HG03432 (cell line): ENCODE results near the gene MRPL43.
"Not testable (repeated sequence)": the region's sequence is repeated elsewhere in the genome, so short reads cannot be mapped to it uniquely, and the experiment has no call there.

Source experiments
- ATAC-seq: cut with Tn5 transposase; IDR thresholded peaks from one replicate; pipeline ENCODE4 v1.9.1; 2021; ENCODE audit warnings: mild to moderate bottlenecking, moderate library complexity; ENCODE audit not compliant: unreplicated experiment

Gene MRPL43

DNA sequence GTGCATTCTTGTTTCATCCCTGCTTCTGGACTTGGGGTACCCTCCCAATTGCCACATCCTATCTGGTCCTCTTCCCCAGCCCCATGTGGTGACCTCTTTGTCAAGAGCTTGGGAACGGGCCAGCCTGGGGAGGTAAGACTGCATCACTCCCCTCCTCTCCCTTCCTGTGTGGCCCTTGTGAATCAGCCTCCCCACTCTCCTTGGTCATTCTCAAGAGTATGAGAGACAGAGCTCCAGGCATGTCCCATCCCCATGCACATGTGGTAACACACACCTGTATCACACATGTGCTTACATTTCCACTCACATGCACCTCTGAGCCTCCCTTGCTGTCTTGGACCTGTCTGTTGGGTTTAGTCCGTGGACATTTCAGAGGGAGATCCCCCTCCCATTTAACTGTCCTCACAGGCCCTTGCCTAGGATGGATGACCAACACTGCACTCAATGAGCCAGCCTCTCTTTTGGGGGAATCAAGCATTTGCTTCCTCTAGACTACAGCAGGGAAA, 2.6 kb downstream of the MRPL43 start:
- no peak for ATAC-seq

DNA sequence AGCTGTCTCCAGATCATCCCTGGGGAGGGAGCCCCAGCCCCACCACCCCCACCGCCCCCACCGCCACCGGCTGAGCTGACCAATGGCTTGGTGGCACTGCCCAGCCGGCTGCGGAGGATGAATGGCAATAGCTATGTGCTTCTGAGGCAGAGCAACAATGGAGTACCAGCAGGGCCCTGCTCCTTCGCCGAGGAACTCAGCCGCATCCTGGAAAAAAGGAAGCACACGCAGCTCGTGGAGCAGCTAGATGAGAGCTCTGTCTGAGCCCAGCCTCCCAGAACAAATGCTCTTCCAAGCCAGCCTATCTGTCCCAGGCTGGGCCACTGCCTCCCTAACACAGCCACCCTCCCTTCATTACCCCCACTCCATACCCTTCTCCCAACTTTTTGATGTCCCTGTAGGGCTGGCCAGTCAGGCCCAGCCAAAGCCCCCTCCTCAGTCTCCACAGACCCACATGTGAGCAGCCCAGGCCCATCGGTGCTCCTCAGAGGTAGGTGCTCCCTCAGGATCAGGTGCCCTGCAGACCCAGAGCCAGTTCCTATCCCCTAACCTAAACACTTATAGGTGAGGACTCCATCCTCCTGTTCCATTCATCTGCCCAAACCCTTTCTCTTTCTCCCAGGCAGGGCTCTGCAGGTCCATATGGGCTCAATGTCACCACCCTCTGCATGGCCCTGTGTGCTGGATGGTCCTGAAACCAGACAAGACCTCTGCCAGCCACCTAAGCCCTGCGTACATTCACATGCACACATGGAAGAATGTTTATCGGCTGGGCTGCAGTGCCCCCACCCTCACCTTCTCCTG, 3.2 kb downstream of the MRPL43 start:
- no peak for ATAC-seq

DNA sequence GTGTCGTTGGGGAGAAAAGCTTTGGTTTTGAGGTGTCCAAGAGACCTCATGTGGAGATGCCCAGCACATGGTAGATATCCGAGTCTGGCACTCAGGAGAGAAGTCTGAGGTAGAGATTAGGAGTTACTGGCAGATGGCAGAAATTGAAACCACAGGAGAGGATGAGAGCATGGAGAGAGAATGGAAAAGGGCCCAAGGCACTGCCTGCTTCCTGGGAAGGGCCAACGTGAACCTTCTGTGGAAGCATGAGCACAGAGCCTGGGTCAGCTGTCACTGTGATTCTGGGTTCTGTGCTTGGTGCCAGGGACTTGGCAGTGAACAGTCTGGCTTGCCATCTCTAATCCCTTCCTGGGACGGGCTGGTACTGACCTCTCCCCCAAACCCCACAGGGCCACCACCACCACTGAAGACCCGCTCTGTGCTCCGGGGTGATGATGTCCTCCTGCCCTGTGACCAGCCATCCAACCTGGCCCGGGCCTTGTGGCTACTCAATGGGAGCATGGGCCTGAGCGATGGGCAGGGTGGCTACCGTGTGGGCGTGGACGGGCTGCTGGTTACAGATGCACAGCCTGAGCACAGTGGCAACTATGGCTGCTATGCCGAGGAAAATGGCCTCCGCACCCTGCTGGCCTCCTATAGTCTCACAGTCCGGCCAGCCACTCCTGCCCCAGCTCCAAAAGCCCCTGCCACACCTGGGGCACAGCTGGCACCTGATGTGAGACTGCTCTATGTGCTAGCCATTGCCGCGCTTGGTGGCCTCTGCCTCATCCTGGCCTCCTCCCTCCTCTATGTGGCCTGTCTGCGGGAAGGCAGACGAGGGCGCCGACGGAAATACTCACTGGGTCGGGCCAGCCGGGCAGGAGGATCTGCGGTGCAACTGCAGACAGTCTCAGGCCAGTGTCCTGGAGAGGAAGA, 4.1 kb downstream of the MRPL43 start:
- no peak for ATAC-seq

DNA sequence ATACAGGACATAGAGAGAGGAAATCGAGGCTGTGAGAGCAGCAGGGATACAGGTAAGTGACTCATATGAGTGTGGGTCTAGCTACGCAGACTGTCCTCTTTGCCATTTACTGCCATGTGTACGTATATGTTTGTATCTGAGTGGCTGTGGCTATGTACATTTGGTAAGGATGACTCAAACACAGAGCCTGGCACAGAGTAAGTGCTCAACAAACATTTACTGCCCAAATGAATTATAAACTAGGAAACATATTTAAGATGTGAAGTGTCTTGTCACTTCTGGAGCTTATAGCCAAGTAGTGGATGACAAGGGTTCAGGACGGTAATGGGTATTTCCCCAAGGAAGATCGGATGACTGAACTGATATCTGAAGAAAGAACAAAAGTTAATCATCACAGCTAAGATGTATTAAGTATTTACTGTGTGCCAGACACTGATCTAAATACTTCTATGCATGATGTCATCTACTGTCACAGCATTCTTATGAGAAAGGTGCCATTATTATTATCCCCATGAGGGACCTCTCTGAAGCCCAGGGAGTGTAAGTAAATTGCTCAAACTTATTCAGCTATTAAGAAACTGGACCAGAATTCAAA, 6.0 kb downstream of the MRPL43 start:
- no peak for ATAC-seq

DNA sequence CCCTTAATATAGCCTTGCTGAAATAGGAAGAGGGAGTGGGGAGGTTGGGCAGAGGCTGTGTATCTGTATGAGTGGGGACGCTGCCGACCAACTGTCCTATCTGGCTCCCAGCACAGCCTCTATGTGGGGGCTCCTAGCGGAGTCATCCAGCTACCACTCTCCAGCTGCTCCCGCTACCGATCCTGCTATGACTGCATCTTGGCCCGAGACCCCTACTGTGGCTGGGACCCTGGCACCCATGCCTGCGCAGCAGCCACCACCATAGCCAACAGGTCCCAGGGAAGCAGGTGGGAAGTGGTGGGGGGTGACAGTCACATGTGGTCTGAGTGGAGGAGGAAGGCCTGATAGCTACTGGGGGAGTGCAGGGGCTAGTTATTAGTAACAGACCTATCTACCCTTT, 6.6 kb downstream of the MRPL43 start:
- ATAC-seq, result no peak

DNA sequence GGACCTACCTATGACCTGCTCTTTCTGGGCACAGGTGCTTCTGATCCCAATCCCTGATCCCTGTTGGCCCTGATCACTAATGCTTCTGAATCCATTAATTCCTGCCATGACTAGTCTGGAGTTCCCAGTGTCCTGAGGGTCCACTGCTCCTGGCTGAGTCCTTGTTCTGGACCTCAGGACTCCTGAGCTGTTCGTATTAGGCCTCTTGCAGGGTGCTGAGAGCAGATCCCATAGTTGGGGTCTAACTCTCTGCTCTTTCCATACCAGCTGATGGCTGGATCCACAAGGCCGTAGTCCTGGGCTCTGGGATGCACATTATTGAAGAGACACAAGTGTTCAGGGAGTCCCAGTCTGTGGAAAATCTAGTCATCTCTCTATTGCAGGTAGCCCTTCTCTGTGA, 7.0 kb downstream of the MRPL43 start:
- ATAC-seq, result no peak

DNA sequence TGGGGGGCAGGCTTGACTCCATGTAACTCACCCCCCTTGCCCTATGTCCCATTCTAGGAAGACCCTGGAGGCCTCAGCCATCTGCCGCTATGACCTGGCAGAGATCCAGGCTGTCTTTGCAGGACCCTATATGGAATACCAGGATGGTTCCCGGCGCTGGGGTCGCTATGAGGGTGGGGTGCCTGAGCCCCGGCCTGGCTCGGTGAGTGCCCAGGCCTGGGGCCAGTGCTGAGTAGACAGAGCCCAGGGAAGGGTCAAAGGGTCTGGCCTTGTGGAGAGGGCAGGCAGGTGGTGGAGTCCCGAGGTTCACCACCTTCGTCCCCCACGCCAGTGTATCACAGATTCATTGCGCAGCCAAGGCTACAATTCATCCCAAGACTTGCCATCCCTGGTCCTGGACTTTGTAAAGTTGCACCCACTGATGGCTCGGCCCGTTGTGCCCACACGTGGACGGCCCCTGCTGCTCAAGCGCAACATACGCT, 7.5 kb downstream of the MRPL43 start:
- no peak for ATAC-seq

DNA sequence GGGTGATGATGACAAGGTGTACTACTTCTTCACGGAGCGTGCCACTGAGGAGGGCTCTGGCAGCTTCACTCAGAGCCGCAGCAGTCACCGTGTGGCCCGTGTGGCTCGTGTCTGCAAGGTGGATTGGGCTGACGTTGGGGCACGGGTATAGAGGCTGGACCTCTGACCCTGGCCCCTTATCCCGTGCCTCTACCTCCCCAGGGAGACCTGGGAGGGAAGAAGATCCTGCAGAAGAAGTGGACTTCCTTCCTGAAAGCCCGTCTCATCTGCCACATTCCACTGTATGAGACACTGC, 8.4 kb downstream of the MRPL43 start:
- ATAC-seq, result no peak

DNA sequence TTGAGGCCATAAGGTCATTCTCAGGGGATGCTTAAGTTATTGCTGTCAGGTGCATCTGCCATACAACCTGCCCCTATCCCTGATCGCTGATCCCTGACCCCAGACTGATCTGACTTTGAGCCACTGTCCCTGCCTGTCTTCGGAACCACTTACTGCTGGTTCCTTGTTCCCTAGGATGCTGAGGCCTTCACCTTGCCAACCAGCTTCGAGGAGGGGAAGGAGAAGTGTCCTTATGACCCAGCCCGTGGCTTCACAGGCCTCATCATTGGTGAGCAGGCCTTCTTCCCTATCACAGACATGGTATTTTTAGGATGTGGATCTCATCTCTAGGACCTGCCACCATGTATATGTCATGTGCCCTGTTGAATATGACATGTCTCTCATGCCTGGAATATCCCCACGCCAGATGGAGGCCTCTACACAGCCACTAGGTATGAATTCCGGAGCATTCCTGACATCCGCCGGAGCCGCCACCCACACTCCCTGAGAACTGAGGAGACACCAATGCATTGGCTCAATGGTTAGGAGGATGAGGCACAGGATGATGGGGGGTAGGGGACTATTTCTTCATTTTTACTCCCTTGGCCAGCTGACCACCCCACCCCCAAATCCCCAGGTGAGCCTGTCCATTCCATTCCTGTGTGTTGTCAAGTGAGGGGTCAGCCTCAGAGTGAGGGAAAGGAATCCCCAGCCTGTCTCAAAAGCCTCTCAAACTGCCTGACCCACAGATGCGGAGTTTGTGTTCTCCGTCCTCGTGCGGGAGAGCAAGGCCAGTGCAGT, 9.0 kb downstream of the MRPL43 start:
- ATAC-seq, result no peak

DNA sequence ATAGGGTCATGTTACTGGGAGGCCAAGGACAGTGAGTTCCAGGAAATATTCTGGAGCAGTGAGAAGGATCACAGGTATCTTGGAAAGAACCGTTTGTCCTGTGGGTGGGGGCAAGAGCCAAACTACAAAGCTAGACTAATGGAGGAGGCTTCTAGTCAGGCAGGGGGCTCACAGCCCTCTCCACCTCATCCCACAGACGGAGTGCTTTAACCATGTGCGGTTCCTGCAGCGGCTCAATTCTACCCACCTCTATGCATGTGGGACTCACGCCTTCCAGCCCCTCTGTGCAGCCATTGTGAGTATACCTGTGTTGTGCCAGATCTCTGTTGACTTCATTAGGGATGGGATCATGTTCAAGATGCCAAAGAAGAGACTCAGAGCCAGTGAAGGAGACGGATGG, 9.9 kb downstream of the MRPL43 start:
- no peak for ATAC-seq

DNA sequence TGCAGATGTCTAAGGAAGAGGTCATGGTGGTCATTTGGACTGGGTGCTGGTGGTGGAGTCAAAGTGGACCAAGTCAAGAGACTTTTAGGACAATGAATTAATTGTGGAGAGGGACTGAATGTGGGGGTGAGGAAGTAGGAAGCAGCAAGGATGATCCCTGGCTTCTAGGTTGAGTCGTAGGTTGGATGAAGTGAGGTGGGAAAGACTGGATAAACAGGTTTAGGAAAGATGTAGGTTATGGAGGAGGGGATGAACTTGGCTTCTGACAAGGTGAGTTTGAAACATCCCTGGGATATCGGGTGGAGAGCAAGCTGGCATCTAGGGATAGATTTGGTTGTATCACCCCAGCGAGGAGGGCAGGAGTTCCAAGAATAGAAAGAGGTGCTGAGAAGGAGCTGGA, 10.4 kb downstream of the MRPL43 start:
- ATAC-seq, result no peak

DNA sequence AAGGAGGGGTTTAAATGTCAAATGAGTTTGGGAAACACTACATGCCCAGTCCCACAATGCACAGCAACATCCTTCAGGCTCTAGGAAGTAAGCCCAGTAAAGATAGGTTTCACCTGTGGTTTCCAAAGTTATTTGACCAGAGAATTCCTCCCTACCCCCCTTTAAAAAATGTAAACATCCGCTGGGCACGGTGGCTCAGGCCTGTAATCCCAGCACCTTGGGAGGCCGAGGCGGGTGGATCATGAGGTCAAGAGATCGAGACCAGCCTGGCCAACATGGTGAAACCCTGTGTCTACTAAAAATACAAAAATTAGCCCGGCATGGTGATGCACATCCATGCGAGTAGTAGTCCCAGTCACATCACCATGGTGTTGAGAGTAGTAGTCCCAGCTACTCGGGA, 11.9 kb downstream of the MRPL43 start:
- not testable (repeated sequence) for ATAC-seq

DNA sequence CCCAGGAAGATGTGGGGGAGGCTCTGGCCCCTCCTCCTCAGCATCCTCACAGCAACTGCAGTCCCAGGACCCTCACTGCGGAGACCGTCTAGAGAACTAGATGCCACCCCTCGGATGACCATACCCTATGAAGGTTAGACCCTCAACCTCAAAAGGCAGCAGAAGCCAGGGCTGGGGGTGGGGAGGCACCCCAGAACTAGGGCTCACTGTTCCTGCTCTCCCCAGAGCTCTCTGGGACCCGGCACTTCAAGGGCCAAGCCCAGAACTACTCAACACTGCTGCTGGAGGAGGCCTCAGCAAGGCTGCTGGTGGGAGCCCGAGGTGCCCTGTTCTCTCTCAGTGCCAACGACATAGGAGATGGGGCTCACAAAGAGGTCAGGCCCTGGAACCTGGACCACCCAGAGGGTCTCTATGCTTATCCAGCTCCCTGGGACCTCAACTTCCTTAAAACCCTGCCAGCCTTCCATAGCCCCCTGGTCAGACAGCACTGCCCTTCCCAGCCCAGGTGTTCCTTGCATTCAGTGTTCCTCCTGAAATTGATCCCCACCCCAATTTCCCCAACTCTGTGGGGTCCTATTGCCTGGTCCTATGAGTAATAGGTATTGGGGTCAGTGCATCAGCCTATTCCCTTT, 14.3 kb downstream of the MRPL43 start:
- ATAC-seq, result no peak

DNA sequence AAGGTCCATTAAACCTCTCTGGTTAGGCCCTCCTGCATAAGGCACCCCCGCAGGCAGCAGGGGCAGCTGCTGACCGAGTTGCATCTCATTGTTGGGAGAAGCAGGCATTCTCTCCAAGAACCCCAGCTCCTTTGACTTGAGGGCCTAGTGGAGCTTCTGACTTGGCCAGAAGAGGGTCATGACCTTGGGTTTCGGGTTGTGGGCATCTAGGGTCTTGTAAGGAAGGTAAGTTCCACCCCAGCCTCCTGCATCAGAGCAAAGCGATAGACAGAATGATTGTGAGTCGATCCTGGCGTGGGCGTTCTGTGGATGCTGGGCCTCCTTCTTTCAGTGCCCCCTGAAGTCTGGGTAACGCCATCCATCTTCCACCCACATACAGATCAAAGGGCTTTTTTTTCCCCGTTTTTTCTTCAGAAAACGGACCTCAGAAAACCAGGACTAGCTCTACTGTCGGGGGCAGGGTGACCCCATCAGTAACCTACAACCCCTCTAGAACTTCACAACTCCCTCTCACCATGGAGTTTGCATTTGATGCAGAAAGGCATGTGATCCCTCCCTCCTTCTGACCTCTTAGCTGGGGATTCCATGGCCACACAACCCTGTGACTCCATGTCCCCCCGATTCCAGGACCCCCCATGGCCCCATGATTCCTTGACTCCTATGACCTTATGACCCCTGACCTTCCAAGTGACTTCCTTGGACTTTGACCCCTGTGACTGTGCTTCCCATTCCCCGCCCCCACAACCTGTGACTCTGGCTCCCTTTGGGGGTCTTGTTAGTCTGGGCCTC, 15.0 kb downstream of the MRPL43 start:
- ATAC-seq, result no peak

DNA sequence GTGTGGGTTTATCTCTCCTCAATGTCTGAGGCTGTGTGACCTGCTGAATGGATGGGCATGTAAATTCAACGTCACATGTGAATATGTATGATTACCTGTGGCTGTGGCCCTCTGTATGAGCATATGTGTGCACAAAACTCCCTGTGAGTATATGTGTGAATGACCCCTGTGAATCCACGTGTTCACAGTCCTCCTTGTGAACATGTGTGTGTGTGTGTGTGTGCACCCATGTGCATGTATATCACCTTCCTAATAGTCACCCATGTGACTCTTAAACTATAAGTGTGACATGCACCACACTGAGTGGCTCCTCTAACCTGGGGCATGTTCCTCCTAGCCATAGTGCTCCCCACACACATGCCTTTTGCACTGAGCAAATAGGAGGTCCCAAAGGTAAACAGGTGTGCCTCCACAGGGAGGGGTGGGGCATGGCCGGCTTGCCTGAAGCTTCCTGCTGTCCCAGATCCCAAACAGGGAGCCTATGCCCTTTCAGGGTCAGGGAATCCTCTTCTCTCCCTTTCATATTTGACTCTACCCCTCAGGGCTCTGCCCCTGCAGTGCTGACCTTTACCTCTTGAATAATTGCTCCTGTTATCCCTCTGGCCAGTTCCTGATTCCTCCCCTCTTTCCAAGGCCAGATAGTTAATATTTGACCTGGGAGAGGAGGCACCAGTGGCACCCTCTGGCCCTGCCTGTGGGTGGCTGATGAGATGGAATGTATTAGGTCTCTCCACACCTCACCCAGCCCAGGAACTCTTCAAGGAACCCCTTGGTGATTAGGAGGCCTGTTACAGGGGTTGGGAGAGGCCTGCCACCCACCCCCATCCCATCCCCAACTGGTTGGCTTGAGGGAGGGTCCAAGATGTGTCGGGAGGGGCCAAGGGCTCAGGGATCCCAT, 16.1 kb downstream of the MRPL43 start:
- ATAC-seq, result no peak

DNA sequence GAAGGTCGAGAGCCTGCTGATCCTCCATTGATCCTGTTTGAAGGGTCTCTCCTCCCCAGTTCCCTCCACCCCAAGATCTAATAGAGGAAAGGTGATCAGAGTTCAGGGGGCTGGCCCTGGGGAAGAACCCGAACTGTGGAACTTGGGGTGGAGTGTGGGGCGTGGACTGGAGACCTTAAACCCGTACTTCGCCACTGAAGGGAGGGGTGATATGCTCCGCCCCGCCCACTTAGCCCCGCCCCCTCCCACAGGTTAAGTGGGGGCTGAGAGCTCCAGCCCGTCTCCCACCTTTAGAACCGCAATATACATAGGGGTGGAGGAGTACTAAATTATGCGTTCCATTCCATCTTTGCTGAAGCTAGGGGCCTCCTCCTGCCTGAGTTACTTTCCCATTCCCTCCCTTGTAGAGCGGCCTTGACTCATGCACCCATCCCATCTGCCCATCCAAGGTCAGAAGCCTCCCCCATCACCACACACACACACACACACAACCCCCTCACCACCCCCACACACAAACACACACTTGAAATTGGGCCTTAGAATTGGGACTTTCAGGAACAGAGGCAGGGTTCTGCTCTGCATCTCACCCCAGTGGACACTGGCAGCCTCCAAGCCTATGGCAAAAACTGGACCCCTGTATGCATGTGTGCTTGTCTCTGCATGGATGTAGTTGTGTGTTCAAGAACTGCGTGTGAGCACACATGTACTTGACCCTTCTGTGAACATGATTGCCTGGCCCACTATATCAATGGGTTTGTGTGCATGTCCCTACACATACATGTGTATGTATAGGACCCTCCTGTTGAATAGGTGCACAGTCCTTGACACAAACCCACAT, 17.0 kb downstream of the MRPL43 start:
- no peak for ATAC-seq

DNA sequence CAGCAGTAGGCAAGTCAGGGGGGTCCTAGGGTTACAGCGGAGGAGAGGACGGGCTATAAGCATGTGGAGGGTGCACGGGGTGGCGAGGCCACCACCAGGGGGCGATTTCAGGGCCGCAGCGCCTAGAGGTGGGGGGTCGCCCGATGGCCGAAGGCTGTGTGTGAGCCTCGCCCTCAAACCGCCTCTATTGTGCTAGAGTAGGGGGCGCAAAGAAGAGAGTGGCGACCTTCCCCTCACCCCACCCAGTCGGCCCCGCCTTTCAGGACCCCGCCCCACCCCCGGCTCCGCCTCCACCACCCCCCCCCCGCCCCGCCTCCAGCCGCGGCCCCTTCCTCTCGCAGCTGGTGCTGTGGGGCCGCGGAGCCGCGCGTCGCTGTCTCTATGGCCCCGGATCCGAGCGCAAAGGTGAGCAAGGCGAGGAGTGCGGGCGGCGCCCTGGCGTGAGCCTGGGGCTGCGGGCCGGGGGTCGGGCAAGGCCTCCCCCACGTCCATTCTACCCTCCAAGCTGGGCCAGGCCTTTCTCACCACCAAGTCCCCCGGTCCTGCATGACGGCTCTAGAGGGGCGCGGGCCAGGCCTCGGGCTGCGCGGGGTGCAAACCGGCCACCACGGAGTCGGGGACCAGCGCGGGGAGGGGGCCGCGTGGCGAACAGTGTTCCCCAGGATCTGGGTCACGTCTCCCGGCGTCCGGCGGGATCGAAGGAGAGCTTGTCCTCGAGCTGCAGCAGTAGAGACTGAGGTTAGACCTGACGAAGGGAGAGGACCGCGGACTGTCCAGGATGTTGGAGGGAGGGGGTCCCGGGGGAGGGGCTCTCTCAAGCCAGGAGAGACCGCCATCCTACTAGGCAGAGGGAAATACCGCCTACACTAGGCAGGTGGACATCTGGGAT, 17.9 kb downstream of the MRPL43 start, which contains the start of gene SEMA4G:
Gene SEMA4G, plus strand, starts transcription at position 318 of the 889 bp plus-strand sequence. CDS start 3,409 bp downstream, outside the sequence.
- ATAC-seq, result peak; percentile 71
